Esophagus (tissue), 2 donors: ENCODE results near the gene NPTXR. TPM values are rescaled to one million over a fixed set of nuclear protein-coding genes. Genes with fewer than 3 reads are reported as not detected.

Experiments
- H3K27ac ChIP-seq, 2 donors: one replicate each; pipeline ENCODE4 v1.5.1; 2013; ENCODE audit warnings: low read depth in 2 of 2, mild to moderate bottlenecking in 2 of 2, inconsistent platforms in 1 of 2, low read length in 1 of 2, moderate library complexity in 1 of 2
- H3K27me3 ChIP-seq, 2 donors: one replicate each; pipeline ENCODE4 v1.6.1; 2013; ENCODE audit warnings: low read length in 2 of 2, control low read depth in 1 of 2, mild to moderate bottlenecking in 1 of 2; ENCODE audit not compliant: insufficient read depth in 2 of 2, control insufficient read depth in 1 of 2
- H3K36me3 ChIP-seq, 2 donors: one replicate each; pipeline ENCODE4 v1.6.1; 2013; ENCODE audit warnings: low read length in 1 of 2; ENCODE audit not compliant: control insufficient read depth in 2 of 2, insufficient read depth in 2 of 2
- H3K4me1 ChIP-seq, 2 donors: one replicate each; pipeline ENCODE4 v1.6.1; 2013; ENCODE audit warnings: low read length in 1 of 2; ENCODE audit not compliant: control insufficient read depth in 2 of 2, insufficient read depth in 2 of 2
- H3K4me3 ChIP-seq, 2 donors: one replicate each; pipeline ENCODE4 v1.5.1; 2013; ENCODE audit warnings: low read length in 2 of 2, mild to moderate bottlenecking in 2 of 2, low read depth in 1 of 2, moderate library complexity in 1 of 2
- H3K9me3 ChIP-seq, 2 donors: one replicate each; pipeline ENCODE4 v1.6.1; 2013; ENCODE audit warnings: mild to moderate bottlenecking in 2 of 2, low read depth in 1 of 2, low read length in 1 of 2, moderate library complexity in 1 of 2; ENCODE audit not compliant: control insufficient read depth in 2 of 2, insufficient read depth in 1 of 2
- WGBS, 2 donors: extraction: QIAGEN DNeasy Blood & Tissue Kit; methylation state at CpG; one replicate each; pipeline ENCODE4 v1.1.7; 2013; 5-methylcytosine and 5-hydroxymethylcytosine counted together
- polyA plus RNA-seq, 2 donors: library from polyadenylated mRNA; stranded (reverse); fragments of 200-250 nt; gene quantifications; one replicate each; pipeline ENCODE4 v1.2.3, GENCODE V29; 2013
- donor health status: healthy with polysubstance abuse.
- donor health status: Bipolar disorder and iron deficiency.

NPTXR gene
- polyA plus RNA-seq, 2 donors = 0.28 to 0.73 TPM

DNA sequence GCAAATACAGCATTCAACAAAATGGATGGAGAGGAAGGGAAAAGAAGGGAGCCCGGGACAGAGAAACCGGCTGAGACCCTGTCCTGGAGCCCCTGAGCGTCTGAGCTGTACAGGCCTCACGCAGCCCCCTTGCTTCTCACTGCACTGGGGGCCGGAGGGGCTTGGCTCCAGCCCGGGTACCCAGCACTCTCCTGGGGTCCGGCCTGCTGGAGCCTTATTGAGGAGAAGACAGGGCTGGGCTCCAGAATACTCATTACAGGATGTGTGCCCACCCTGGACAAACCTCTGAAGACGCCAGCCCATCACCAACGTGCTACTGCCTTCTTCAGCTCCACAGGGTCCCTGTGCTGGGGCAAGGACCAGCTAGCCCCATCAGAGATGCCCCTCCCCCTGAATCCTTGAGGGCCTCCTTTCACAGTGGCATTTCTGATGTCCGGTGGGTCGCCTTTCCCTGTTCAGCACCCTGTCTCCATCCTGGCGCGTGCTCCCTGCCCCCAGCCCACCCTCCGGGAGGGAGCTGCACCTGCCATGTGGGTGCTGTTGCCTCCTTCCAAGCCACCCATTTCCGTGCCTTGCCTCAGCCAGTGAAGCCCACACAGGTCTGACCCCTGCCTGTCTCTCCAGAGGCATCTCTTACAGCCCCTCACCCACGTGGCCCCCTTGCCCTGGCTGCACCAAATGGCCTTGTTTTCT lies 73.4 kb downstream of the NPTXR start:
- 92 to 93% methylated on average over 16 of the region's 16 CpGs for WGBS, 2 donors
- H3K9me3 ChIP-seq = no peaks in the 10 kb centered on the region
- no peaks in the 10 kb centered on the region for H3K36me3 ChIP-seq
- H3K27ac ChIP-seq = no peak overlapping the region
- no peak overlapping the region for H3K4me3 ChIP-seq
- no peaks in the 10 kb centered on the region for H3K27me3 ChIP-seq
- H3K4me1 ChIP-seq = peaks cover 3 to 5% of the 10 kb centered on the region in 2 donors

Other genes starting within 250 kb of the NPTXR start
- gene FAM227A, start 187.6 kb downstream of the NPTXR start, polyA plus RNA-seq = under 1 TPM; 0.06 to 0.86 TPM
- 10 to 100 TPM; 24.1 to 28.9 TPM for gene CBY1, start 187.4 kb downstream of the NPTXR start, polyA plus RNA-seq
- gene TOMM22, start 162.1 kb downstream of the NPTXR start, polyA plus RNA-seq = 10 to 100 TPM; 14.4 to 41.1 TPM
- 10 to 100 TPM in 1 of 2 donors, 1 to 10 TPM in 1; 9.2 to 16.5 TPM for gene JOSD1, start 143.1 kb downstream of the NPTXR start, polyA plus RNA-seq
- 10 to 100 TPM; 12.5 to 19.4 TPM for gene GTPBP1, start 138.1 kb downstream of the NPTXR start, polyA plus RNA-seq
- gene SUN2, start 88.0 kb downstream of the NPTXR start, polyA plus RNA-seq = 10 to 100 TPM; 61.7 to 70.1 TPM
- 10 to 100 TPM in 1 of 2 donors, 1 to 10 TPM in 1; 8.5 to 12.7 TPM for gene DNAL4, start 49.9 kb downstream of the NPTXR start, polyA plus RNA-seq
- 1 to 10 TPM; 6.4 to 8.5 TPM for gene CBX6, start 28.2 kb upstream of the NPTXR start, polyA plus RNA-seq
- gene APOBEC3A, start 113.6 kb upstream of the NPTXR start, polyA plus RNA-seq = 1 to 10 TPM; 2.5 to 5.6 TPM
- 1 to 10 TPM; 3.4 to 4.6 TPM for gene APOBEC3B, start 138.3 kb upstream of the NPTXR start, polyA plus RNA-seq
- gene APOBEC3C, start 170.2 kb upstream of the NPTXR start, polyA plus RNA-seq = 10 to 100 TPM; 16.2 to 20.1 TPM
- gene APOBEC3D, start 177.1 kb upstream of the NPTXR start, polyA plus RNA-seq = under 1 TPM; 0.53 to 0.73 TPM
- gene APOBEC3F, start 196.8 kb upstream of the NPTXR start, polyA plus RNA-seq = 1 to 10 TPM; 1.8 to 5.2 TPM
- 1 to 10 TPM; 2.1 to 6.0 TPM for gene APOBEC3G, start 233.2 kb upstream of the NPTXR start, polyA plus RNA-seq